Central memory CD4-positive, alpha-beta T cell (primary cell): ENCODE data around the gene CSKMT.
"Not testable (repeated sequence)": the region's sequence is repeated elsewhere in the genome, so short reads cannot be mapped to it uniquely, and the experiment has no call there.

Experiments
- DNase-seq: peaks from one replicate; pipeline ENCODE4 v3.0.0; 2022

CSKMT gene

DNA sequence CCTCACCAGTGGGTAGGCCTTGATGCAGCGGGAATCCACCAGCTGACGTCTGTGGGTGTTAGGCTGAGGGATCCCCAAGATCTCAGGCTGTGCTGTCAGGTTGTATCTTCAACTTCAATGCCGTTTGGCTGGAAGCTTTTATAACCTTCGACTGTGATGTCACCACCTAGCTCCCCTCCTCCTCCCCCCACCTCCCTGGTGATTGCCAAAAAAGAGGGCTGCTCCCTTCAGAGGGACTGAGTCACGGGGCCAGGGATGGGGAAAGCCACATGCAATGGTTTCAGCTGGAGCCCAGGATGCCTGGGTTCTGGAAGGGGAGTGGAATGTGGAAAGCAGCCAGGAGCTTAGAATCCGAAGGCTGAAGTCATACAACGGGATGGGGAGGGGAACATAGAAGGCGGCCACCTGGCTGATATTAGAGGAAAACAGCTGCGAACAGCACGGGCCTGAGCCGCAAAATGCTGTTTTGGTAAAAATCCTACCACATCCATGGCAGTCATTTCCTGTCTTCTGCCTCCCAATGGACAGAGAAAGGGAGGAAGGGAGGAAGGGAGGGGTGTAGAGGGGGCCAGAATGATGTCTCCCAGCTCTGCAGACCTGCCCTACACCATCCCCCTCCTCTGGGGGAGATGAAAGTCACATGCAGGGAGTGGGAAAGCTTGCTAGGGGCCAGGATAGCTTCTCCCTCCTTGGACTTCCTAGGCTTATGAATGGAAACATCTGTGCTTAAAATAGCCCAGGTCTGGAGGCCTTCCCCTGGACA lies 24.5 kb downstream of the CSKMT start, which contains the start of gene LRRN4CL:
LRRN4CL (minus strand) TSS at position 110 of the 763 bp plus-strand sequence. CDS start 1,022 bp downstream, outside the sequence.
- DNase-seq: no peak

DNA sequence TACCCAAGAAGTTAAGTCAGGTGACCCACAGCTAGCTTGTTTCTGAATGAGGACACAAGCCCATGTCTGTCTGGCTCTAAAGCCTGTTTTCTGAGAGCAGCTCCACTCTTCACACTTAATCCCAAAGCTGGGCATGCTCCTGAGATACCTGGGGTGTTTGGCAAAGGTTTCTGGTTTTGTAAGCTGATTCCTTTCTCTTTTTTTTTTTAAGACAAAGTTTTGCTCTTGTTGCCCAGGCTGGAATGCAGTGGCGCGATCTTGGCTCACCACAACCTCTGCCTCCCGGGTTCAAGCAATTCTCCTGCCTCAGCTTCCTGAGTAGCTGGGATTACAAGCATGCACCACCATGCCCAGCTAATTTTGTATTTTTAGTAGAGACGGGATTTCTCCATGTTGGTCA lies 28.5 kb downstream of the CSKMT start:
- not testable (repeated sequence) for DNase-seq

DNA sequence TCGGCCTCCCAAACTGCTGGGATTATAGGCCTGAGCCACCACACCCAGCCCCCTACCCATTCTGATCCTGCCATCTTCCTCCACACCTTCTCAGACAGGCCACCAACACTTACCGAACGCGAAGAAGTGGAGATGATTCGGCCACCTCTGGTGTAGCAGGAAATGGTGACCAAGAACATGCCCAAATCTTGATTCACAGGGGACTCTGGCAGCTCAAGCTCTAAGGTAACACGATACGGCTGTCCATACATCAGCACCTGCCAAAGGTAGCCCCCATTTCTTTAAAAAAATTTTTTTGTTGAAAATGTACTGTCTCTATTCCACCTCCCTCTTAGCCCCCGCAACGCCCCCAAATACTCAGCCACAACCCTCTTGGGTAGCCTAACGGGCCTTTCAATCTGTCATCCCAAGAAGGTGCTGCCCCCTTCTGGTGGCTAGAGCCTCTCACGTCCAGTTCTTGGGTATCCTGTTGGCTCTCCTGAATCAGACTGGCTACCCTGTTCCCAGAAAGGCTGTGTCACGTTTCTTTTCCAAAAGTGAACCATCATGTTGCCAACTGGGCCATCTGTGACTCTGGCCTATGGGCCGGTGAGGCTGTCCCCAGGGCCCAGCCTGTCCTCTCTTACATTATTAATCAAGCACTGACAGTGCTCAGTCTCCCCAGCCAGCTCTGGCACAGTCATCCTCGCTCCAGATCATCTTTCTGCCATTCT lies 29.5 kb downstream of the CSKMT start:
- peak; percentile 68 for DNase-seq

DNA sequence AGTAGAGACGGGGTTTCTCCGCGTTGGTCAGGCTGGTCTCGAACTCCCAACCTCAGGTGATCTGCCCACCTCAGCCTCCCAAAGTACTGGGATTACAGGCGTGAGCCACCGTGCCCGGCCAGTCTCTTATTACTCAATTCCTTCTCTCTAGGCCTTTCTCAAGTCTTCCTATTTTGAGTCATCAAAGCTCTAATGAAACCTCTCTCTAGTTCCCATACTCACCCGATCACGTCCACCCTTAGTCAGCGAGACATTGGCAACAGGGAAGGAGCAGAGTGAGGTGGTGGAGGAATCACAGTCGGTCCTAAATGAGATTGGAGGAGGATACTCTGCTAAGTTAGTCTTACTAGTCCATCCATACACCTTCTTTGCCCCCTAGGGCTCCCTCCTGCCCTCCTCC lies 37.1 kb downstream of the CSKMT start:
- no peak for DNase-seq

DNA sequence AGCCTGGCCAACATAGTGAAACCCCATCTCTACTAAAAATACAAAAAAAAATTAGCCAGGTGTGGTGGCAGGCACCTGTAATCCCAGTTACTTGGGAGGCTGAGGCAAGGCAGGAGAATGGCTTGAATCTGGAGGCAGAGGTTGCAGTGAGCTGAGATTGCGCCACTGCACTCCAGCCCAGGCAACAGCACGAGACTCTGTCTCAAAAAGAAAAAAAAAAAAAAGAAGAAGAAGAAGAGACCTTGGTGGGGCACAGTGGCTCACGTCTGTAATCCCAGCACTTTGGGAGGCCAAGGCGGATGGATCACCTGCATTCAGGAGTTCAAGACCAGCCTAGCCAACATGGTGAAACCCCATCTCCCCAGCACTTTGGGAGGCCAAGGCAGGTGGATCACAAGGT lies 38.8 kb downstream of the CSKMT start:
- DNase-seq: not testable (repeated sequence)

DNA sequence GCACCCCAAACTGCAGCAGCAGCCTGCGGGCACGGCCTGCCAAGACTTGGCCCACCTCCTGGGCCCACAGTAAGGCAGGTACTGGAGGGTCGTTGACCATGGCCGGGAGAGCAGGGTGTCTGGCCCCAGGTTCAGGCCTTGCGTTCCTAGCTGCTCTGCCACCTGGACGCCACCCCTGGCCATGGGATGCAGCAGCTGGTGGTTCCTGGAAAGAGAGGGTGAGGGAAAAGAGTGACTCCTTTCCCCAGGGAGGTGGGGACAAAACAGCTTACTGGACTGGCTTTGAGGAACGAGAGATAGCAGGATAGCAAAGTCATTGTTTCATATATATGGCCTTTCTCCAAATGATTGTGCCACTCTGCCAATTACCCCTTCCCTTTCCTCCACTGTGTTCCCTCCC lies 40.3 kb downstream of the CSKMT start:
- DNase-seq: no peak

DNA sequence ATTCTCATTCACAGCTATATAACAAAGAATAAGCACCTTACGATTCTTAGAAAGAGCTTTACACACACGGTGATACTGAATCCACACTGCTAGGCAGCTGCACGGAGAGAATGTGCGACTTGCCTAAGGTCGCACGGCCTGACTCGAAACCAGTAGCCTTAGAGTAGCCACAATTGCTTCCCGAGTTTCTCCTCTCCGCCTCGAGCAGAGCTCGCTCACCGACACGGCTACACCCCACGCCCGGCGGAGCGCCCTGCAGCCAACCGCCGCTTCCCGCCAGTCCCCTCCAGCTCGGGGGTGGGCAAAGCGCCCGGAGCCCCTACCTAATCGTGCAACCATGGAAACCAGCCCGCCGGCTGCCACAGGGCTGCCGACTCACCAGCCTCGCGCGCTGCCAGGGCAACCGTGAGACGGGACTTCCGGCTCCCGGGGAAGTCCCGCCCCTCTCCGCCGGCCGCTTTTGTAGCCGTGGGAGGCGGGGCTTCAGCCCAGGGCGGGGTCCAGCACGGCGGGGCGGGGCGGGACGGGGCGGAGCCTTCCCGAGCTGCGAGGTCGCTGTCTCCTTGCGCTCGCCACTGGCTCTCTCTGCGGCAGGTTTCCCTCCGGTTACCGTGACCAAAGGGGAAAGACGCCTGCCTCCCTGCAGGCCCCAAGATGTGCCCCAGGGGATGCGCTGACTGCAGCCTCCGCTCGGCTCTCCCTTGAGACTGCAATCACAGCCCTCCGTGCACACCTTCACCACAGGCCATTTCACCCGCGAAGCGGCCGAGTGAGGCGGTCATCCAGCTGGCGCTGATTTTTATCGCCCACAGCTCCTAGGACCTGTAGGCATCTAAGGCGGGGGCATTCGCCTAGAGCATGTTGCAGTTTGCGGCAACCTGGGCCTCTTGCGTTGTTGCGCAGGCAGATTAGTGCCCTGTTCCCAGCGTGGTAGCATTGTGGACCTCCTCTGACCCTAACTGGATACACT lies 41.1 kb downstream of the CSKMT start:
- peak; percentile 91 for DNase-seq

DNA sequence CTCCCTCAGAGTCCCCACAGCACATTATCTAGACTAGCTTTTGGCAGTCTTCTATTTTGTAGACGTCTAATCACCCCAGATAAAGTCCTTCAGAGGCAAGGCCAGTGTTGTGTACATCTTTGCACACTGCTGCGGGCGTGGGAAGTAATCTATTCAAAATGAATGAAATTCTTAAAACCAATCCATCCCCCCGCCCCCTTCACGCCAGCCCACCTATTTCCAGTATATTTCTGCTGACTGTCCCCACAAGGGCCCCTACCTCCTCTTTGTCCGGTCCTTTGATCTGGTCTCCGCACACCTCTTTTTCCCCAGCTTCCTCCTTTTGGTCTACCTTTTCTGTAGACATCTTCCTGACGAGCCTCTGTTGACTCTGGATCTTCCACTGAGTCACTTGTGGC lies 41.7 kb downstream of the CSKMT start:
- DNase-seq: no peak

DNA sequence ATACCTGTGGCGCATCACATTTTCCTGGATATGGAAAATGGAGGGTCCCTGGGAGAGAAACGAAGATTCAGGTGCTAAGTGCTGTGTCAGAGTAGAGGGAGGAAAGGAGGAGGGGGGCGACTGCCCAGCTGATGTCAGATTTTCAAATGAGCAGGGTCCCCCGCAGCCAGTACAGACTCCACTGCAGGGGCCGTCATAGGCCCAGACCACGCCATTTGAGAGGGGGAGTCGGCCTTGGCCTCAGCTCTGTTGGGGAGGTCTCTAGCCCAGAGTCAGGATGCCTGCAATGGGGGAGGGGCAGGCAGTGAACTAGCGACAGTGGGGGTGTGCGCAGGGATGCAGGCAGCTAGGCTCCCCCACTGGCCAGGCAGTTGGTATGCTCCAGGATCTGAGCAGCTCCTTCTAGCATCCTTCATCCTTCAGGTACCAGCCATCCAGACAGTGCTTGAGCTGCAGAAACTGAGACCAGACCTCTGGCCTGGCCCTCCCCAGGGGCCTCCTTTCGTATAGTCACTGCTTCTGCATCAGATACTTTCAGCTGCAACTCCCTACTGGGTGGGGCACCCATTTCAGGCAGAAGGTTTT lies 42.3 kb downstream of the CSKMT start, which contains the start of the genes BSCL2 and GNG3:
BSCL2 (minus strand) TSS at position 148 of the 585 bp plus-strand sequence. CDS start 229 bp downstream, outside the sequence.
GNG3 (plus strand) TSS at position 400 of the 585 bp plus-strand sequence. CDS start 620 bp downstream, outside the sequence.
- no peak for DNase-seq

DNA sequence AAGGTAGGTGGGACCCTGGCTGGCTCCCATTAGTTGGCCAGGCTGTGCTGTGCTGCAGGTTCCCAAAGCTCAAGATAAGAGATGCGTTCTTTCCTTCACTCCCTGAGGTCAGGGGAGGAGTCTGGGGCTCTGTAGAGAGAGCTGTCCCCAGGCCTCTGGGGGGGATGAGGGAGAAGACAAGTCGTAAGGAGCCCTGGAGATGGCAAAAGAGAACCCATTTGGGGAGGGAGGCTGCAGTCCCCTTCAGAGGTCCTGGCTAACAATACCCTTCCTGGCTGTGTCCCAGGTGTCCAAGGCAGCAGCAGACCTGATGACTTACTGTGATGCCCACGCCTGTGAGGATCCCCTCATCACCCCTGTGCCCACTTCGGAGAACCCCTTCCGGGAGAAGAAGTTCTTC lies 43.3 kb downstream of the CSKMT start:
- no peak for DNase-seq

DNA sequence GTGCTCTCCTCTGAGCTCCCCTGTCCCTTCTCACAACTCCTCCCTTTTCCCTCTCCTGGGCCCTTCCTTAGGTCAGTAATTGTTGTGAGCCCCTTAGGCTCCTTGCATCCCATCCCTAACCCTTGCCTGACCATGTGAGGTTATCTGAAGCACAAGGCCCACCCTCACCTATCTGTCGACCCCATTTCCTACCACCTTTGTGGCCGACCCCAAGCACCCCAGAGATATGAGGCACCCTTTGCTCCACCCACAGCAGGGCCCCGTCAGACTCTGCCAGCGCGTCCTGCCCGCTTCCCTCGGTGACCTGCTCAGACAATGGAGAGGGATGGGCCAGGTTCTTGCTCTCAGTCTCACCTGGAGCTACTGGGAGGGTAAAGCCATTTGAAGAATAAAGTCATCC lies 43.7 kb downstream of the CSKMT start:
- DNase-seq: no peak

DNA sequence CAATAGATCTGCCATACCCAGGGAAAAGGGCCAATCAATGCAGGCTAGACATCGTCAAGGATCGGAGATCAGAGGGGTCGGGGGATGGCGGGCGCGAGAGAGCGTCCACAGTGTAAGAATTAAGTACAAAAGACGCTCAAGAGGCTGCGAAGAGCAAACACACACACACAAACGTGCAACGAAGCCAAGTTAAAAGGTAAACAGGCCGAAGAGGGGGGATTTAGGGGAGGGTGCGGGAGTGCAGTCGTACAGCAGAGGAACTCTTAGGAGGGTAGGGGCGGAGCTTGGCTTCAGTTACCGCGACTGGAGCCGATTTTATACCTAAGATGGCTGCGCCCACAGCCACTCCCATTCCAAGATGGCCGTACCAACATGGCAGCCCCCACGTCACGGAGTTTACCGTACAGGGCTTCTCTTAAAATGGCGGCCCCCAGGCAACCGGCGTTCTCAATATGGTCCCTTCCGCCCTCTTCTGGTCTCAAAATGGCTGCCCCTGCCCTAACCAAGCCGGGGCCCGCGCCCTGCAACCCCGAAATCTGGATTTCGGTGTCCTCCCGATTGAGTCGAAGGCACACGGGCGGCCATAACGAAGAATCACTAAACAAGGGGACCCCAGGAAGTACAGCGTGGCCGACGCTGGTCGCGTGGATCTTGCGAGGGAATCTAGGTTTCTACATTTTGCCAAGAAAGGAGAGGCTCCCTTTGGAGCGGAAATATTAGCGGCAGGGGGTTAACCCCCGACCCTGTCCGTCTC lies 44.3 kb downstream of the CSKMT start:
- peak; percentile 97 for DNase-seq

DNA sequence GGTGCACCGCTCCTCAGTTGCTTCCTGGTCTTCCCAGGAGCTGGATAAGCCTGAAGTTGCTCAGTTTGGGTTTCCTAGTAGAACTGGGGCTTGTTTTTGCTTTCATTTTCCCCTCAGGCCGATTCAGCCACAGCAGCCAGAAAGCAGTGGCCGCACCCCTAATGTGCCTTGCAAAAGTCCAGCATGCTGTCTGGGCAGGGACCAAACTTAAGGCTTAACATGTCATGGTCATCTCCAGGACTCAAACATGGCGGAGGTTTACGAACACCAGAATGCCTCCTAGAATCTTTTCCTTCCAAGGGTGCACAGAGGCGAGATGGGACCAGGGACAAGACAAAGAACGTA lies 44.9 kb downstream of the CSKMT start:
- DNase-seq: no peak

DNA sequence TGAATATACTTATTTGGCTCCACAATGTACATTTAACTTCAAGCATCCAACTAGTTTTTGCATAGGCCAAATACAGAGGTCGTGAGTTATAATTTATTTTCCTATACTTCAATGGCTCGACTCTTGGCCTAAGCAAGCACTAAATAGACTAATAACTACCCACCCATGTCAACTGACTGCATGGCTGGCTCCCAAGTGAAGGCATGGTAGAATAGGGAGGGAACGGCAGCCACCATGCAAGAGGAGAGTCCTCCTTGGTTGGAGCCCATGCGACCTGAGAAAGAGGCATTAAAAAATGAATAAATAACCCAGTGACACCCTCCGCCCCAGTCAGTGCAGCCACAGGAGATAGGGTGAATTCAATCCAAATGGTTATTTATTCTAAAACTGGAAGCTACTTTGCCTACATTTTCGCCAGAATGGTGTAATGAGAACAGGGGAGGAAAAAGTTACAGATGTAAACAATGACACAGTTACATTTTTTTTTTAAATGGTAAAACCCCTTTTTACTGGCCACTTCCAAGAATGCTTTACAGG lies 47.2 kb downstream of the CSKMT start:
- DNase-seq: no peak

DNA sequence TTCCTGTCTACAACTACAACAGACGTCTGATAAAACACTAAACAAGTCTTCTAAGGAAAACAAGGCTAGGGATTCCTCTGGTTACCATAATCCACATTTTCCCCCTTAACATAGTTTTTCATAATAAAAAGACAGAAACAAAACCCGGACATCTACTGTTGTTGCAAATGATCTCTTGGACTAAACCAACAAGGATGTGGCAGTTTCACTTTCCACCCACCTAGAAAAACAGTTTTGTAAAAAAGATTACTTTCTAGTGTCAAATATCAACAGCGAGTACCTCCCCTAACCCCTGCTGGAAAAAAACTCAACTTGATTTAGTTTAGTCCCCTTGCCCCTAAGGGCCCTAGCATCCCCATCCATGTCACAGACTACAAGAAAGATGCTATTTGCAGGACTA lies 47.7 kb downstream of the CSKMT start:
- DNase-seq: no peak

DNA sequence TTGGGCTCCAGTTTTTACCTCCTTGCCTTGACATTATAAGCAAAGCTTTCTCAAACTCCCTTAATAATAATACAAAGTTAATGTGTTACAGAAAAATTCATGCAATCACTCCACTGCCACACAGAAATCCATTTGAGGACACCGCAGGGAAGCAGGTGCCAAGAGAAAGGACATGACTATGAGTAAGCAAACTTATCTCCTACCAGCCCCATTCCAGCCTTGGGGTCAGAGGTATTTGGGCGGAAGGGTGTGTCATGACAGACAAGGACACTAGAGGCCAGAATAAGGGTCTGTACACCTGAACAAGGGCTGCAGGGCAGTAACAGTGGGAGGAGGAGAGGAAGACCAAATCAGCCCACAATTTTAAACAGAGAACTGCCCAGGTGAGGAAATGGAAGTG lies 48.2 kb downstream of the CSKMT start:
- no peak for DNase-seq

DNA sequence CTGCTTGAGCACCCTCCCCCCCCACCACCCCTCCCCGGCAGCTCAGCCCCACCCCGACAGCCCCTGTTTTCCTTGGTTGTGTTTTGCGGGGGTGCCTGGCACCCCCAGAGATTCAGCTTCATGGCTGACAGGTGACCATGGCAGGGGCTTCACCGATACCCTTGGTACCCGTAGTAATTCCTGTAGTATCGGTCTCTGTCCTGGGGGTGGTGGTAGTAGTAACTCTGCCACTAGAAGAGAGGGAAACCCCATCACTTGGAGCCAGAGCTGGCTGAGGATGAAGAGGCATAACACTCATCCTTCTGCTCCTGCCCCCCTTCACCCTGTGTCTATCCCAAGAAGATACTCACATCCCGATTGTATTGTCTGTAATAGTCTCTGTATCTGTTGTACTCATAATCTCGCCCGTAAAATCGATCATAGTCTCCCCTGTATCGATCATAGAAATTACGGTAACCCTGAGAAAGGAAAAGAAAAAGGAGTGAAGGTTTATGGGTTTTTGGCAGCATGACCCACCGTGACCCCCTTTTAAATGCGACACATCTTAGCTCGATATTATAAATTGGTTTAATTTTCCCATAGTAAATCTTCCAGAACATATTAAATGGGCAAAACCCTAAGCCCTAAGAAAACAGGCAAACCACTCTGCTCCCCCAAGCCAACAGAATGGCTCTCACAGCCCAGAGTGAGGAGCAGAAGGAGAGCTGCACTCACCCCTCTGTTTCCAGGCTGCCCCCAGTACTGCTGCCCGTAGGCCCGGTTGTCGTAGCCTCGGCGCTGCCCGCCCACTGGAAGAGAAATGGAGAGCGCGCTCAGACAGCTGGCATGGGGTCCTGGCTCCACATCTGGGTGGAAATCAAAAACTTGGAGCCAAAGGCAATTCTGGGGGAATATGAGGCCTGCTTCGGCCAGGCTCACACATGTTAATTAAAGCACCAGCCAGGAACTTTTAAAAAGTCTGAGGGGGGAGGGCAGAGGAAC lies 50.3 kb downstream of the CSKMT start:
- DNase-seq: no peak

DNA sequence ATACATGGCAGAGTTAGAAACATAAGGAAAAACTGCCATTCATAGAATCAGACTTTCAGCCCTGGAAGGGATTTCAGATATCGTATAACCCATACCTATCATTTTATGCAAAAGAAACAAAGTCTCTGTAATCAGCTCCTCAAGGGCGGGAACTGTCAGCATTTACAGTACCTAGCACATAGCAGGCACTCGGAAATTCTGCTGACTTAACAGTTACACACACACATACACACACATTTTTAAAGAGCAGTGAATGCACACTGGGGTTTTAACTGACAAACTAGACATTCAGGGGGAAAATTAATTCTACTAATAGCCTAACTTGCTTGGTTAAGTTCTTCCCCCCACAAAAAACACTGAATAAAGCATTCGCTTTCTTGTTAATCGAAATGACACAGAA lies 51.1 kb downstream of the CSKMT start:
- DNase-seq: no peak

DNA sequence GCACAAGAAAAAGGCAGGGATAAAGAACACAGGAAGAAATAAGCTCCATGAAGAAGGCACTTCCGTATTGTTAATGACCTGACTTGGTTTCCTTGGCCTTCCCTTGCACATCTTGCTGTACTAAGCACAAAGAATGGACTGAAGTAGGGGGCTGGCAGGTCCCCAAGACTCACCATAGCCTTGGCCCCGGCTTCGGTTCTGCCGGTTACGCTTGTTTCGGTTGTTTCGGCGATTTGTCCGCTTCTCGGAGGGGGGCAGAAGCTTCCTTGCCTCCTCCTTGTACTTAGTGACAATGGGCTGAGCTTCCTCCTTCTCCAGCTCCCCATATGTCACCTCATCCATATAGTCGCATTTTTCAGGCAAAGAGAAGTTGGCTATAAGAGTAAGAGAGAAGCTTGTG lies 51.7 kb downstream of the CSKMT start:
- DNase-seq: no peak
